ENCODE measurements around the gene ST6GALNAC4.

- TF ChIP-seq CTCF (IDR thresholded peaks at IDR 0.05) (no peak), JUN (CRISPR knock-in tag; IDR thresholded peaks at IDR 0.05) (peak; percentile 41; the same call in 1 of the 2 replicates), JAZF1 (CRISPR knock-in tag; IDR thresholded peaks at IDR 0.05) (no peak), CREM (CRISPR knock-in tag; IDR thresholded peaks at IDR 0.05) (no peak), NR2C2 (CRISPR knock-in tag; IDR thresholded peaks at IDR 0.05) (no peak), E2F4 (CRISPR knock-in tag; IDR thresholded peaks at IDR 0.05; ENCODE audit: borderline replicate concordance, low read depth) (no peak), FOXJ3 (CRISPR knock-in tag; IDR thresholded peaks at IDR 0.05; ENCODE audit: borderline replicate concordance) (no peak), USF2 (CRISPR knock-in tag; IDR thresholded peaks at IDR 0.05) (peak; percentile 17; the same call in 1 of the 2 replicates), ZNF423 (CRISPR knock-in tag; IDR thresholded peaks at IDR 0.05) (peak; percentile 62), SP1 (CRISPR knock-in tag; conservative IDR thresholded peaks at IDR 0.05) (peak; percentile 85), HMGA2 (CRISPR knock-in tag; IDR thresholded peaks at IDR 0.05) (no peak), KAT7 (CRISPR knock-in tag; IDR thresholded peaks at IDR 0.05; ENCODE audit: borderline replicate concordance) (0 out of 2 replicates have a peak, but pooled peaks have one; percentile 34)
Measured at GRCh38 chr9:127899128-127899943, 17.5 kb downstream of the ST6GALNAC4 start, which contains the start of gene ST6GALNAC6.

Measured in WTC11 (cell line).